ENCODE results near the gene USHBP1. TPM values are rescaled to one million over a fixed set of nuclear protein-coding genes. Genes with fewer than 3 reads are reported as not detected.

Gene USHBP1
- total and polyA plus RNA-seq, 2 of the 13 experiments (the other 11 are each of a cell fraction or from before 2014, with no cell fraction given): 0.15 to 1.5 TPM

DNA sequence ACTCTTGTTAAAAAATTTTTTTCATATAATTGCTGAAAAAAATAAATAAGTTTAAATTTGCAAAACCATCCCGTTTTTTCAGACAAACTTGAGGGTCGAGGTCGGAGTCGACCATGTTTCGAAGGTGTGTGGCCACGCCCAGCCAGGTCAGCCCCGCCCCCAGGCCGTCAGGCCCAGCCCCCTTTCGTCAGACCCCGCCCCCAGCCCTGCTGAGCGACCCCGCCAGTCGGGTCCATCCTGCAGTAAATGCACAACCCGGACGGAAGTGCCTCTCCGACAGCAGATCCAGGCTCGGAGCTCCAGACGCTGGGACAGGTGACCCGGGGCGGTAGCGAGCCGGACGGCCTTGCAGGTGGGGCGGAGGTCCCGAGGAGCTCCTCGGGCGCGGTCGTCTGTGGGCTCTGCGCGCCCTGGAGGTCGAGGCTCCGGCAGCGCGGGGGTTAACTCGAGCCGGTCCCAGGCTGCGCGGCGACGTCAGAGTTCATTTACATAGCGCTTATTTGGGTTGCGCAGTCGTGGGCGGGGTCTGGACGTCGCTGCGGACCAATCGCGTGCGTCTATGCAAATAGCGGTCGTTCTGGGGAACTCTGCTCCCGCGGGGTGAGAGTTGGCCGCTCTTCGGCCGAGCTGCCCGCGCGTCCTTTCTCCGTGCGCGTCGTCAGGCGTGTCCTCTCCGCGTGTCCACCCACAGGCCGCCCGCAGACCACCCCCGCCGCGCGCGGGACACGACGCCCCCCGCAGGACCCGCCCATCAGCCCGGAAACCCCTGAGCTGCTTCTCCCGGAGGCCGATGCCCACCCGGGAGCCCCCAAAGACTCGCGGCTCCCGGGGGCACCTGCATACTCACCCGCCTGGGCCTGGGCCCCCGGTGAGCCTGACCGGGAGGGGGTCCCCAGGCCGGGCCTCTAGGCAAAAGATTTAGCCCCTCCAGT, 38.3 kb downstream of the USHBP1 start, which contains the start of gene OCEL1 (continued):
- peak; percentile 10; the same call in 1 of the 2 replicates for TF ChIP-seq ZNF280B (CRISPR knock-in tag; IDR thresholded peaks at IDR 0.05; ENCODE audit: borderline replicate concordance)
- TF ChIP-seq, protein P1, sequence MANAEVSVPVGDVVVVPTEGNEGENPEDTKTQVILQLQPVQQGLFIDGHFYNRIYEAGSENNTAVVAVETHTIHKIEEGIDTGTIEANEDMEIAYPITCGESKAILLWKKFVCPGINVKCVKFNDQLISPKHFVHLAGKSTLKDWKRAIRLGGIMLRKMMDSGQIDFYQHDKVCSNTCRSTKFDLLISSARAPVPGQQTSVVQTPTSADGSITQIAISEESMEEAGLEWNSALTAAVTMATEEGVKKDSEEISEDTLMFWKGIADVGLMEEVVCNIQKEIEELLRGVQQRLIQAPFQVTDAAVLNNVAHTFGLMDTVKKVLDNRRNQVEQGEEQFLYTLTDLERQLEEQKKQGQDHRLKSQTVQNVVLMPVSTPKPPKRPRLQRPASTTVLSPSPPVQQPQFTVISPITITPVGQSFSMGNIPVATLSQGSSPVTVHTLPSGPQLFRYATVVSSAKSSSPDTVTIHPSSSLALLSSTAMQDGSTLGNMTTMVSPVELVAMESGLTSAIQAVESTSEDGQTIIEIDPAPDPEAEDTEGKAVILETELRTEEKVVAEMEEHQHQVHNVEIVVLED (CRISPR knock-in tag; IDR thresholded peaks at IDR 0.05; ENCODE audit: borderline replicate concordance): peak; percentile 87
- TF ChIP-seq ZNF414 (CRISPR knock-in tag; IDR thresholded peaks at IDR 0.05): no peak
- 0 out of 2 replicates have a peak, but pooled peaks have one; percentile 63 for TF ChIP-seq ETS1 (CRISPR knock-in tag; IDR thresholded peaks at IDR 0.05)
- TF ChIP-seq ZNF263 (CRISPR knock-in tag; IDR thresholded peaks at IDR 0.05): peak; percentile 62; the same call in 1 of the 2 replicates
- TF ChIP-seq RFX1 (IDR thresholded peaks at IDR 0.05): no peak
- TF ChIP-seq RORA (CRISPR knock-in tag; IDR thresholded peaks at IDR 0.05): 0 out of 2 replicates have a peak, but pooled peaks have one; percentile 58
- TF ChIP-seq SAP130 (CRISPR knock-in tag; IDR thresholded peaks at IDR 0.05; ENCODE audit: low read depth): peak; percentile 61
- no peak for TF ChIP-seq MAFG (CRISPR knock-in tag; IDR thresholded peaks at IDR 0.05)
- TF ChIP-seq ZBTB7B (CRISPR knock-in tag; IDR thresholded peaks at IDR 0.05): peak; percentile 64
- TF ChIP-seq REST (IDR thresholded peaks at IDR 0.05; ENCODE audit: borderline replicate concordance in 1 of 2, low read depth in 1 of 2, low read length in 2 of 2): peak in 1 of 2 experiments; percentile 35; a peak in 1 of 4 replicates
- 0 out of 2 replicates have a peak, but pooled peaks have one; percentile 32 for TF ChIP-seq ZBTB3 (CRISPR knock-in tag; IDR thresholded peaks at IDR 0.05; ENCODE audit: borderline replicate concordance, low read depth)
- TF ChIP-seq ZNF773 (CRISPR knock-in tag; IDR thresholded peaks at IDR 0.05; ENCODE audit: borderline replicate concordance): peak; percentile 62; the same call in 1 of the 2 replicates
- TF ChIP-seq, protein P2, sequence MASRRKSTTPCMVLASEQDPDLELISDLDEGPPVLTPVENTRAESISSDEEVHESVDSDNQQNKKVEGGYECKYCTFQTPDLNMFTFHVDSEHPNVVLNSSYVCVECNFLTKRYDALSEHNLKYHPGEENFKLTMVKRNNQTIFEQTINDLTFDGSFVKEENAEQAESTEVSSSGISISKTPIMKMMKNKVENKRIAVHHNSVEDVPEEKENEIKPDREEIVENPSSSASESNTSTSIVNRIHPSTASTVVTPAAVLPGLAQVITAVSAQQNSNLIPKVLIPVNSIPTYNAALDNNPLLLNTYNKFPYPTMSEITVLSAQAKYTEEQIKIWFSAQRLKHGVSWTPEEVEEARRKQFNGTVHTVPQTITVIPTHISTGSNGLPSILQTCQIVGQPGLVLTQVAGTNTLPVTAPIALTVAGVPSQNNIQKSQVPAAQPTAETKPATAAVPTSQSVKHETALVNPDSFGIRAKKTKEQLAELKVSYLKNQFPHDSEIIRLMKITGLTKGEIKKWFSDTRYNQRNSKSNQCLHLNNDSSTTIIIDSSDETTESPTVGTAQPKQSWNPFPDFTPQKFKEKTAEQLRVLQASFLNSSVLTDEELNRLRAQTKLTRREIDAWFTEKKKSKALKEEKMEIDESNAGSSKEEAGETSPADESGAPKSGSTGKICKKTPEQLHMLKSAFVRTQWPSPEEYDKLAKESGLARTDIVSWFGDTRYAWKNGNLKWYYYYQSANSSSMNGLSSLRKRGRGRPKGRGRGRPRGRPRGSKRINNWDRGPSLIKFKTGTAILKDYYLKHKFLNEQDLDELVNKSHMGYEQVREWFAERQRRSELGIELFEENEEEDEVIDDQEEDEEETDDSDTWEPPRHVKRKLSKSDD (CRISPR knock-in tag; IDR thresholded peaks at IDR 0.05; ENCODE audit: low read depth): 0 out of 2 replicates have a peak, but pooled peaks have one; percentile 4

All from HepG2 (cell line).